Vagina (tissue), 2 donors: ENCODE results near the gene RLN3. TPM values are rescaled to one million over a fixed set of nuclear protein-coding genes. Genes with fewer than 3 reads are reported as not detected.

Experiments
- DNase-seq, 2 donors: peaks; one replicate each; pipeline ENCODE4 v3.0.0-alpha.2; 2017; ENCODE audit errors: extremely low spot score in 2 of 2
- H3K27ac ChIP-seq: fragments of 200-600 bp; sonication (generic); one replicate; pipeline ENCODE4 v1.5.1; 2019
- H3K27me3 ChIP-seq: fragments of 200-600 bp; sonication (generic); one replicate; pipeline ENCODE4 v1.5.1; 2019
- H3K36me3 ChIP-seq, 2 donors: fragments of 200-600 bp; sonication (generic); one replicate each; pipeline ENCODE4 v1.5.1; 2017 to 2019
- H3K4me1 ChIP-seq: fragments of 200-600 bp; sonication (generic); one replicate; pipeline ENCODE4 v1.5.1; 2019
- H3K4me3 ChIP-seq, 2 donors: fragments of 200-600 bp; sonication (generic); 1 replicate in 1 of 2; 2 replicates in 1 of 2; pipeline ENCODE4 v1.5.1; 2016 to 2019
- H3K9me3 ChIP-seq: fragments of 200-600 bp; sonication (generic); one replicate; pipeline ENCODE4 v1.5.1; 2019
- POLR2A ChIP-seq, 2 donors: fragments of 450-650 bp; IDR thresholded peaks; one replicate each; pipeline ENCODE4 v1.6.1; 2017; ENCODE audit warnings: antibody characterized with exemption in 2 of 2, mild to moderate bottlenecking in 2 of 2, moderate library complexity in 2 of 2
- POLR2AphosphoS5 ChIP-seq, 2 donors: sonication (generic); formaldehyde crosslinking; IDR thresholded peaks; one replicate each; pipeline ENCODE4 v1.9.0; 2017; ENCODE audit warnings: antibody characterized with exemption in 2 of 2, mild to moderate bottlenecking in 2 of 2, low read depth in 1 of 2; ENCODE audit not compliant: insufficient read depth in 1 of 2
- intact Hi-C: fragments of 100-400 bp; cut with DNase I; formaldehyde crosslinking; loops from one replicate; pipeline ENCODE4 v1.15.1; 2023
- total RNA-seq: library from RNA; depleted of rRNA; stranded (reverse); fragments of >200 nt; gene quantifications from one replicate; pipeline ENCODE4 v1.2.3, GENCODE V29; 2016
- TF ChIP-seq, protein P1 (sequence below), 3 experiments: fragments of 450-650 bp in 2 of 3; fragments of 200-600 bp in 1 of 3; sonication (generic) in 1 of 3; IDR thresholded peaks; one replicate each; pipeline ENCODE4 v1.5.1; 2017 to 2019; ENCODE audit warnings: antibody characterized with exemption in 3 of 3, mild to moderate bottlenecking in 2 of 3, moderate library complexity in 2 of 3

RLN3 gene
- total RNA-seq, 1 donor from 2014 or later, result not detected

DNA sequence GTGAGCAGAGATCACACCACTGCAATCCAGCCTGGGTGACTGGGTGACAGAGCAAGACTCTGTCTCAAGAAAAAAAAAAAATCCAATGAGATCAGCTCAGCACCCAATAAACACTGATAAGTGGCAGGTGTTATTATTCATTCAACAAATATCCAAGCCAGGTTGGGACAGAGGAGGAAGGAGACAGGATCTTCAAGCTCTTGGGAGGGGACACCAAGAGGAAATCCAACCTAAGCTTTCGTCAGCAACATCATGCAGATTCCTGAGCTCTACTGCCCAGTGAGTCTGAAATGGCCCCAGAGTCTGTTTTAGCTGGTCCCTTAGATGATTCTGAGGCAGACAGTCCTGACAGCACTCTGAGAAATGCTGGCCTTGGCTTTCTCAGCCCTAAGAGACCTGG, 29.5 kb upstream of the RLN3 start:
- peaks cover 0 to 1% of the 10 kb centered on the region in 2 donors for H3K36me3 ChIP-seq
- intact Hi-C loops, result no loop called here
- no peak for TF ChIP-seq POLR2A (IDR thresholded peaks at IDR 0.05)
- no peak for TF ChIP-seq POLR2AphosphoS5 (IDR thresholded peaks at IDR 0.05; ENCODE audit: insufficient read depth in 1 of 2, low read depth in 1 of 2)
- TF ChIP-seq, protein P1, sequence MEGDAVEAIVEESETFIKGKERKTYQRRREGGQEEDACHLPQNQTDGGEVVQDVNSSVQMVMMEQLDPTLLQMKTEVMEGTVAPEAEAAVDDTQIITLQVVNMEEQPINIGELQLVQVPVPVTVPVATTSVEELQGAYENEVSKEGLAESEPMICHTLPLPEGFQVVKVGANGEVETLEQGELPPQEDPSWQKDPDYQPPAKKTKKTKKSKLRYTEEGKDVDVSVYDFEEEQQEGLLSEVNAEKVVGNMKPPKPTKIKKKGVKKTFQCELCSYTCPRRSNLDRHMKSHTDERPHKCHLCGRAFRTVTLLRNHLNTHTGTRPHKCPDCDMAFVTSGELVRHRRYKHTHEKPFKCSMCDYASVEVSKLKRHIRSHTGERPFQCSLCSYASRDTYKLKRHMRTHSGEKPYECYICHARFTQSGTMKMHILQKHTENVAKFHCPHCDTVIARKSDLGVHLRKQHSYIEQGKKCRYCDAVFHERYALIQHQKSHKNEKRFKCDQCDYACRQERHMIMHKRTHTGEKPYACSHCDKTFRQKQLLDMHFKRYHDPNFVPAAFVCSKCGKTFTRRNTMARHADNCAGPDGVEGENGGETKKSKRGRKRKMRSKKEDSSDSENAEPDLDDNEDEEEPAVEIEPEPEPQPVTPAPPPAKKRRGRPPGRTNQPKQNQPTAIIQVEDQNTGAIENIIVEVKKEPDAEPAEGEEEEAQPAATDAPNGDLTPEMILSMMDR (IDR thresholded peaks at IDR 0.05), result no peak
- DNase-seq, result no peak
- no peak overlapping the region for H3K4me3 ChIP-seq
- H3K27me3 ChIP-seq, result no peaks in the 10 kb centered on the region
- H3K9me3 ChIP-seq, result no peaks in the 10 kb centered on the region
- no peak overlapping the region for H3K27ac ChIP-seq
- peaks cover 17% of the 10 kb centered on the region for H3K4me1 ChIP-seq

DNA sequence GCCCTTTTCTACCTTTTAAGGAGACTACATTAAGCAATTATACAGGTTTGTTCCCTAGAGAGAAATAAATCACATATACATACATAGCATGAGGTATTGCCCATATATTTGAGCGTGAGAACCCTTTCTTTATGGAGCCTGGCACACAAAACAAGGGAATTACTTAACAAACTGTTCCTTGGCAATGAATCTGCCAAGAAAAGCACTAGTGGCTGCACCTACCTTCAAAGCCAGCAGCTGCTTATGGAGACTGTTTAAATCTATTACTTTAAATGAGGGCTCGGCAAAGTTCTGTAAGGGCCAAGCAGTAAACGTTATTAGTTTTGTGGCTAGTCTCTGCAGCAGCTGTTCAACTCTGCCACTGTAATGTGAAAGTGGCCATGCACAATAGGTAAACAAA, 28.9 kb upstream of the RLN3 start:
- DNase-seq, result no peak
- TF ChIP-seq, protein P1 (IDR thresholded peaks at IDR 0.05), result no peak
- TF ChIP-seq POLR2AphosphoS5 (IDR thresholded peaks at IDR 0.05; ENCODE audit: insufficient read depth in 1 of 2, low read depth in 1 of 2) (no peak), POLR2A (IDR thresholded peaks at IDR 0.05) (no peak)
- Histone ChIP-seq H3K27me3 (no peaks in the 10 kb centered on the region), H3K4me1 (peaks cover 23% of the 10 kb centered on the region), H3K4me3 (no peak overlapping the region), H3K36me3 (no peaks in the 10 kb centered on the region), H3K27ac (no peak overlapping the region), H3K9me3 (no peaks in the 10 kb centered on the region)
- intact Hi-C loops, result no loop called here

DNA sequence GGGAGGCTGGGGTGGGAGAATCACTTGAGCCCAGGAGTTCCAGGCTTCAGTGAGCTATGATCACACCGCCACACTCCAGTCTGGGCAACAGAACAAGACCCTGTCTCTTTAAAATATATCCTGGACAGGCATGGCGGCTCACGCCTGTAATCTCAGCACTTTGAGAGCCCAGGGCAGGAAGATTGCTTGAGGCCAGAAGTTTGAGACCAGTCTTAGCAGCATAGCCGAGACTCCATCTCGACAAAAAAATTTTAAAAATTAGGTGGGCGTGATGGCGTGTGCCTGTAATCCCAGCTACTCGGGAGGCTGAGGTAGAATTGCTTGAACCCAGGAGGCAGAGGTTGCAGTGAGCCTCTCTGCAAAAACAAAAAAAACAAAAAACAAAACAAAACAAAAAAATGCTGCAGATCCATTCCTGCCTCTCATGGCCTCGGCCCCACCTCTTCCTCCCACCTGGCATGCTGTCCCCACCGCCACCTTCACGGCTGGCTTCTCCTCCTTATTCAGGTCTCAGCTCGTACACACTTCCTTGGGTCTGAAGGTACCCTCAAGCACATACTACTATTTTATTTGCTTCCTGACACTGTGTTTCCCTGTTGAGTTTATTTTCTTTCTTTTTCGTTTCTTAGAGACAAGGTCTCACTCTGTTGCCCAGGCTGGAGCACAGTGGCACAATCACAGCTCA, 27.1 kb upstream of the RLN3 start:
- peaks cover 31% of the 10 kb centered on the region for H3K4me1 ChIP-seq
- no peak overlapping the region for H3K27ac ChIP-seq
- H3K4me3 ChIP-seq, result no peak overlapping the region
- DNase-seq, result no peak
- H3K9me3 ChIP-seq, result no peaks in the 10 kb centered on the region
- H3K36me3 ChIP-seq, result no peaks in the 10 kb centered on the region
- H3K27me3 ChIP-seq, result no peaks in the 10 kb centered on the region
- TF ChIP-seq, protein P1 (IDR thresholded peaks at IDR 0.05), result no peak
- TF ChIP-seq POLR2AphosphoS5 (IDR thresholded peaks at IDR 0.05; ENCODE audit: insufficient read depth in 1 of 2, low read depth in 1 of 2), result no peak
- no peak for TF ChIP-seq POLR2A (IDR thresholded peaks at IDR 0.05)
- intact Hi-C loops, result no loop called here

DNA sequence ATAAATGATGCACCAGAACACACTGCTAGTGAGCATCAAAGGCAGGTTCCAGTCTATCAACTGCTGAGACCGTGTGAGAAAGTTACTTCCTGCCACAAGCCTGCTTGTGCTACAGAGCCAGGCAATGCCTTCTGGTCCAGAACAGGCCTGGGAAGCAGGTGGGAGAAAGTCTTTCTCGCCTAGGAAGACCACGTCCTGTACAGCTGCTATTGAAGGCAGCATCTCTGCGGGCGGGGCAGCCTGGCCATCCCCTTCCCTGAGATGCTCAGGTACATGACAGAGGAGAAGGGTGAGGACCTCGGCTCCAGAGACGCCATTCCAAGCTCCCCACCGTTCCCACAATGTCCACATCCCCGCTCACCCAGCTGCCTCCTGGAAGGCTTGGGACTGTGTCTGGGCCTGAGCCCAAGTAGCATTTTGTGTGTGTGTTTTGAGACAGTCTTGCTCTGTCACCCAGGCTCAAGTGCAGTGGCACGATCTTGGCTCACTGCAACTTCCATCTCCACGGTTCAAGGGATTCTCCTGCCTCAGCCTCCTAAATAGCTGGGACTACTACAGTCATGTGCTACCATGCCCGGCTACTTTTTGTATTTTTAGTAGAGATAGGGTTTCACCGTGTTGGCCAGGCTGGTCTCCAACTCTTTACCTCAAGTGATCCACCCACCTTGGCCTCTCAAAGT, 25.2 kb upstream of the RLN3 start:
- no peak overlapping the region for H3K4me3 ChIP-seq
- peaks cover 31% of the 10 kb centered on the region for H3K4me1 ChIP-seq
- TF ChIP-seq POLR2AphosphoS5 (IDR thresholded peaks at IDR 0.05; ENCODE audit: insufficient read depth in 1 of 2, low read depth in 1 of 2) (no peak), POLR2A (IDR thresholded peaks at IDR 0.05) (no peak)
- TF ChIP-seq, protein P1 (IDR thresholded peaks at IDR 0.05), result no peak
- no peak for DNase-seq
- intact Hi-C loops, result no loop called here
- no peaks in the 10 kb centered on the region for H3K36me3 ChIP-seq
- peak overlapping the region; percentile 79 for H3K27ac ChIP-seq
- no peaks in the 10 kb centered on the region for H3K27me3 ChIP-seq
- no peaks in the 10 kb centered on the region for H3K9me3 ChIP-seq
